HepG2 (cell line): ENCODE measurements around the gene RTN4.

Experiments
- ADNP ChIP-seq: sonication (generic); formaldehyde crosslinking; IDR thresholded peaks from 2 replicates; pipeline ENCODE4 v1.4.0; 2020; ENCODE audit warnings: missing genetic modification reagents
- EP300 ChIP-seq, 3 experiments: sonication (generic) in 1 of 3; formaldehyde crosslinking in 1 of 3; IDR thresholded peaks; 2 replicates each; pipeline versions ENCODE4 v1.5.1 to v1.6.1; 2011 to 2020; ENCODE audit warnings: low read depth in 2 of 3, low read length in 2 of 3, borderline replicate concordance in 1 of 3, improper control_type of control experiment in 1 of 3, mild to moderate bottlenecking in 1 of 3, missing genetic modification reagents in 1 of 3, moderate library complexity in 1 of 3
- MAFF ChIP-seq: IDR thresholded peaks from 2 replicates; pipeline ENCODE4 v1.6.1; 2011; ENCODE audit warnings: low read depth, low read length, improper control_type of control experiment
- RAD21 ChIP-seq: fragments of 450-650 bp; formaldehyde crosslinking; IDR thresholded peaks from 2 replicates; pipeline ENCODE4 v1.5.0; 2020; ENCODE audit warnings: mild to moderate bottlenecking
- ZNF343 ChIP-seq: sonication (generic); formaldehyde crosslinking; IDR thresholded peaks from 2 replicates; pipeline ENCODE4 v1.4.0; 2020; ENCODE audit warnings: mild to moderate bottlenecking, missing genetic modification reagents
- ZNF749 ChIP-seq: sonication (generic); formaldehyde crosslinking; IDR thresholded peaks from 2 replicates; pipeline ENCODE4 v1.8.0; 2022; ENCODE audit warnings: mild to moderate bottlenecking, missing genetic modification reagents, moderate library complexity, borderline replicate concordance
- ZNF768 ChIP-seq: sonication (generic); formaldehyde crosslinking; IDR thresholded peaks from 2 replicates; pipeline ENCODE4 v1.4.0; 2020; ENCODE audit warnings: missing genetic modification reagents
- TF ChIP-seq, protein P1 (sequence below): sonication (generic); formaldehyde crosslinking; IDR thresholded peaks from 2 replicates; pipeline ENCODE4 v1.5.0; 2020; ENCODE audit warnings: missing genetic modification reagents, mild to moderate bottlenecking, borderline replicate concordance
- TF ChIP-seq, protein P2 (sequence below): conservative IDR thresholded peaks from 2 replicates; pipeline ENCODE4 v1.6.1; 2018; ENCODE audit warnings: missing genetic modification reagents
- TF ChIP-seq, protein P3 (sequence below): sonication (generic); formaldehyde crosslinking; conservative IDR thresholded peaks from 2 replicates; pipeline ENCODE4 v1.4.0; 2020; ENCODE audit warnings: missing genetic modification reagents
- TF ChIP-seq, protein P4 (sequence below): sonication (generic); formaldehyde crosslinking; IDR thresholded peaks from 2 replicates; pipeline ENCODE4 v1.5.0; 2020; ENCODE audit warnings: mild to moderate bottlenecking, missing genetic modification reagents, moderate library complexity

- TF ChIP-seq, protein P1, sequence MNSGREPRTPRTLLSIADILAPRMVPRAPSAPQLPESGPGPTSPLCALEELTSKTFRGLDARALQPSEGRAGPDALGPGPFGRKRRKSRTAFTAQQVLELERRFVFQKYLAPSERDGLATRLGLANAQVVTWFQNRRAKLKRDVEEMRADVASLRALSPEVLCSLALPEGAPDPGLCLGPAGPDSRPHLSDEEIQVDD (CRISPR knock-in tag): no peak
- TF ChIP-seq, protein P2, sequence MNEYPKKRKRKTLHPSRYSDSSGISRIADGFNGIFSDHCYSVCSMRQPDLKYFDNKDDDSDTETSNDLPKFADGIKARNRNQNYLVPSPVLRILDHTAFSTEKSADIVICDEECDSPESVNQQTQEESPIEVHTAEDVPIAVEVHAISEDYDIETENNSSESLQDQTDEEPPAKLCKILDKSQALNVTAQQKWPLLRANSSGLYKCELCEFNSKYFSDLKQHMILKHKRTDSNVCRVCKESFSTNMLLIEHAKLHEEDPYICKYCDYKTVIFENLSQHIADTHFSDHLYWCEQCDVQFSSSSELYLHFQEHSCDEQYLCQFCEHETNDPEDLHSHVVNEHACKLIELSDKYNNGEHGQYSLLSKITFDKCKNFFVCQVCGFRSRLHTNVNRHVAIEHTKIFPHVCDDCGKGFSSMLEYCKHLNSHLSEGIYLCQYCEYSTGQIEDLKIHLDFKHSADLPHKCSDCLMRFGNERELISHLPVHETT (CRISPR knock-in tag): no peak
- TF ChIP-seq, protein P3, sequence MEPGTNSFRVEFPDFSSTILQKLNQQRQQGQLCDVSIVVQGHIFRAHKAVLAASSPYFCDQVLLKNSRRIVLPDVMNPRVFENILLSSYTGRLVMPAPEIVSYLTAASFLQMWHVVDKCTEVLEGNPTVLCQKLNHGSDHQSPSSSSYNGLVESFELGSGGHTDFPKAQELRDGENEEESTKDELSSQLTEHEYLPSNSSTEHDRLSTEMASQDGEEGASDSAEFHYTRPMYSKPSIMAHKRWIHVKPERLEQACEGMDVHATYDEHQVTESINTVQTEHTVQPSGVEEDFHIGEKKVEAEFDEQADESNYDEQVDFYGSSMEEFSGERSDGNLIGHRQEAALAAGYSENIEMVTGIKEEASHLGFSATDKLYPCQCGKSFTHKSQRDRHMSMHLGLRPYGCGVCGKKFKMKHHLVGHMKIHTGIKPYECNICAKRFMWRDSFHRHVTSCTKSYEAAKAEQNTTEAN: no peak
- TF ChIP-seq ZNF343 (CRISPR knock-in tag) (no peak), EP300 (IDR thresholded peaks at IDR 0.05; ENCODE audit: low read depth in 2 of 2, low read length in 2 of 2) (no peak), EP300 (CRISPR knock-in tag; IDR thresholded peaks at IDR 0.05; ENCODE audit: borderline replicate concordance) (no peak), ADNP (no peak), ZNF768 (CRISPR knock-in tag) (no peak), RAD21 (no peak), ZNF749 (CRISPR knock-in tag) (no peak), MAFF (no peak)
- TF ChIP-seq, protein P4, sequence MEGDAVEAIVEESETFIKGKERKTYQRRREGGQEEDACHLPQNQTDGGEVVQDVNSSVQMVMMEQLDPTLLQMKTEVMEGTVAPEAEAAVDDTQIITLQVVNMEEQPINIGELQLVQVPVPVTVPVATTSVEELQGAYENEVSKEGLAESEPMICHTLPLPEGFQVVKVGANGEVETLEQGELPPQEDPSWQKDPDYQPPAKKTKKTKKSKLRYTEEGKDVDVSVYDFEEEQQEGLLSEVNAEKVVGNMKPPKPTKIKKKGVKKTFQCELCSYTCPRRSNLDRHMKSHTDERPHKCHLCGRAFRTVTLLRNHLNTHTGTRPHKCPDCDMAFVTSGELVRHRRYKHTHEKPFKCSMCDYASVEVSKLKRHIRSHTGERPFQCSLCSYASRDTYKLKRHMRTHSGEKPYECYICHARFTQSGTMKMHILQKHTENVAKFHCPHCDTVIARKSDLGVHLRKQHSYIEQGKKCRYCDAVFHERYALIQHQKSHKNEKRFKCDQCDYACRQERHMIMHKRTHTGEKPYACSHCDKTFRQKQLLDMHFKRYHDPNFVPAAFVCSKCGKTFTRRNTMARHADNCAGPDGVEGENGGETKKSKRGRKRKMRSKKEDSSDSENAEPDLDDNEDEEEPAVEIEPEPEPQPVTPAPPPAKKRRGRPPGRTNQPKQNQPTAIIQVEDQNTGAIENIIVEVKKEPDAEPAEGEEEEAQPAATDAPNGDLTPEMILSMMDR: no peak
Observed at GRCh38 chr2:55031505-55031904, 18.7 kb downstream of the RTN4 start.
